Kidney (tissue), 14 donors: ENCODE results near the gene AUTS2. TPM values are rescaled to one million over a fixed set of nuclear protein-coding genes. Genes with fewer than 3 reads are reported as not detected.

Source experiments
- DNase-seq, 5 donors: peaks; one replicate each; pipeline ENCODE4 v3.0.0-alpha.2; 2013 to 2020
- FAIRE-seq: peaks from 2 replicates; lab custom pipeline; 2012; peaks lifted over from hg19 to GRCh38; lab: Jason Lieb, UNC
- H3K27ac ChIP-seq, 2 donors: one replicate each; pipeline ENCODE4 v1.7.0; 2013; ENCODE audit warnings: low read depth in 2 of 2, low read length in 2 of 2, inconsistent platforms in 1 of 2
- H3K27me3 ChIP-seq: one replicate; pipeline ENCODE4 v1.7.1; 2013; ENCODE audit warnings: low read length, inconsistent platforms; ENCODE audit not compliant: control insufficient read depth, insufficient read depth
- H3K36me3 ChIP-seq, 3 donors: one replicate each; pipeline versions ENCODE4 v1.7.0 to v1.7.1; 2013; ENCODE audit warnings: low read length in 3 of 3, control low read depth in 1 of 3, inconsistent platforms in 1 of 3; ENCODE audit not compliant: insufficient read depth in 3 of 3, control insufficient read depth in 2 of 3
- H3K4me1 ChIP-seq, 3 donors: one replicate each; pipeline versions ENCODE4 v1.7.0 to v1.7.1; 2013; ENCODE audit warnings: low read length in 3 of 3, inconsistent platforms in 1 of 3, low read depth in 1 of 3; ENCODE audit not compliant: control insufficient read depth in 2 of 3, insufficient read depth in 2 of 3
- H3K4me3 ChIP-seq, 3 donors: one replicate each; pipeline versions ENCODE4 v1.7.0 to v1.8.1; 2013; ENCODE audit warnings: low read length in 3 of 3, control low read depth in 1 of 3, inconsistent platforms in 1 of 3
- H3K9ac ChIP-seq, 3 donors: one replicate each; pipeline versions ENCODE4 v1.7.0 to v1.7.1; 2013; ENCODE audit warnings: low read length in 3 of 3, control low read depth in 1 of 3, inconsistent platforms in 1 of 3
- H3K9me3 ChIP-seq, 3 donors: one replicate each; pipeline versions ENCODE4 v1.7.0 to v1.7.1; 2013; ENCODE audit warnings: low read length in 3 of 3, control low read depth in 1 of 3, inconsistent platforms in 1 of 3; ENCODE audit not compliant: control insufficient read depth in 2 of 3, insufficient read depth in 1 of 3
- CTCF ChIP-seq: IDR thresholded peaks from 3 replicates; pipeline ENCODE4 v1.5.1; 2012; ENCODE audit warnings: mild to moderate bottlenecking, moderate library complexity, borderline replicate concordance; ENCODE audit not compliant: insufficient read depth; ENCODE audit errors: extremely low read depth
- intact Hi-C: fragments of 100-400 bp; cut with DNase I; formaldehyde crosslinking; loops from one replicate; pipeline ENCODE4 v1.11.1; 2022
- polyA plus RNA-seq: library from polyadenylated mRNA; stranded (reverse); fragments of 350-450 nt; fragmentation: Illumina TruSeq; extraction: RNeasy Lipid Tissue Mini Kit (QIAGEN cat#74804); gene quantifications from one replicate; pipeline ENCODE4 v1.2.3, GENCODE V29; 2014; ENCODE audit warnings: low read depth, low replicate concordance; ENCODE audit not compliant: insufficient read depth
- total RNA-seq: library from RNA; stranded (reverse); fragmentation: NEBNext Ultra II Directional; extraction: Animal tissue kit (Norgen Biotek cat#: 25700); gene quantifications from one replicate; pipeline ENCODE4 v1.2.1, GENCODE V29; 2021
- donor health status: control.
- donor health status: control.
- donor health status: control.
- donor health status: control.
- donor health status: control.
- donor health status: DM: yes; HTN: yes; CAD: no.
- donor health status: Normal renal cell carcinoma (clear cell type).

Gene AUTS2
- total and polyA plus RNA-seq, 2 donors from 2014 or later = 5.2 to 33.8 TPM

- FAIRE-seq (no peak), DNase-seq (no peak)
- no peak for TF ChIP-seq CTCF
- peaks cover 0 to 8% (median 0%) of the 10 kb centered on the region in 3 donors for H3K4me1 ChIP-seq
- no peaks in the 10 kb centered on the region for H3K27me3 ChIP-seq
- no peak overlapping the region for H3K9ac ChIP-seq
- no peak overlapping the region for H3K4me3 ChIP-seq
- H3K36me3 ChIP-seq = no peaks in the 10 kb centered on the region
- H3K27ac ChIP-seq = no peak overlapping the region
- intact Hi-C loops = no loop called here
- no peaks in the 10 kb centered on the region for H3K9me3 ChIP-seq
Measured at GRCh38 chr7:70730451-70731110, 1132.3 kb downstream of the AUTS2 start.

- TF ChIP-seq CTCF = no peak
- intact Hi-C loops = no loop called here
- H3K27ac ChIP-seq = no peak overlapping the region
- H3K4me3 ChIP-seq = no peak overlapping the region
- FAIRE-seq (no peak), DNase-seq (no peak)
- H3K4me1 ChIP-seq = peaks cover 0 to 20% (median 4%) of the 10 kb centered on the region in 3 donors
- no peaks in the 10 kb centered on the region for H3K27me3 ChIP-seq
- no peak overlapping the region for H3K9ac ChIP-seq
- H3K36me3 ChIP-seq = no peaks in the 10 kb centered on the region
- H3K9me3 ChIP-seq = no peaks in the 10 kb centered on the region
Measured at GRCh38 chr7:70733090-70733489, 1134.8 kb downstream of the AUTS2 start.

GRCh38 chr7:70734411-70734810 is 1136.1 kb downstream of the AUTS2 start:
- intact Hi-C loops = no loop called here
- Histone ChIP-seq H3K27ac (no peak overlapping the region), H3K27me3 (no peaks in the 10 kb centered on the region), H3K36me3 (no peaks in the 10 kb centered on the region), H3K4me3 (no peak overlapping the region), H3K9ac (no peak overlapping the region), H3K4me1 (peaks cover 4 to 20% (median 4%) of the 10 kb centered on the region in 3 donors), H3K9me3 (no peaks in the 10 kb centered on the region)
- FAIRE-seq = no peak
- DNase-seq = no peak
- TF ChIP-seq CTCF = no peak
